ENCODE measurements around the gene NUP88.

Gene NUP88

DNA sequence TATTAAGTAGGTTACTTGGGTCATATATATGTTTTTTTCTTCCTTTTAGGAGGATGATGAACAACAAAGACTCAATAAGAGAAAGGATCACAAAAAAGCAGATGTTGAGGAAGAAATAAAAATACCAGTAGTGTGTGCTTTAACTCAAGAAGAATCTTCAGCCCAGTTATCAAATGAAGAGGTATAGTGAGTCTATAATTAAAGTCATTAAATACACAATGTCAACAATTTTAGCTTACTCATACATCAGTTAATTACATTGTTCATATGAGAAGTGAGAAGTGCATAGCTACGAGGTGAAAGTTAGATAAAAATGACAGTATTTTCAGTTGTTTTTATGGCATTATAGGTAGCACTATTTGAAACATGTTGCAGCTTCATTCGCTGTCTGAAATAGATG is 65.2 kb downstream of the NUP88 start:
- no peak for DNase-seq

- no peak for DNase-seq
Observed at GRCh38 chr17:5352681-5353289, 66.7 kb downstream of the NUP88 start.

DNA sequence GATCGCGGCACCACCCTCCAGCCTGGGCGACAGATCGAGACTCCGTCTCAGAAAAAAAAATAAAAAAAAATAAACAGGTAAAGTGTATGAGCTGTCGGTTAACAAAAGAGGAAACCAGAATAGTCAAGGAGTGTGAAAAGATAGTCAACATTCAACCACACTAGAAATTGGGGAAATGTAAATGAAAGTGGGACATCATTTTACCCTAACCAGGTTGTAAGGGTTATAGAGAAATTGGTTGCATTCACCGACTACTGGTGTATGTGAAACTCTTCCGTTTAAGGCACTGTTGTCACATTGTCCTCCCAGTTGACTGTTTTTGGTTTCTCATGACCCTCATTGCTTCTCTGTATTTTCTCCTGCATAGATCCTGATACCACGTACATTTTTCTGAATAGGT is 74.5 kb downstream of the NUP88 start:
- DNase-seq, result no peak

All from activated CD4-positive, CD25-positive, alpha-beta regulatory T cell (primary cell).